ENCODE measurements around the gene ARF6.

DNA sequence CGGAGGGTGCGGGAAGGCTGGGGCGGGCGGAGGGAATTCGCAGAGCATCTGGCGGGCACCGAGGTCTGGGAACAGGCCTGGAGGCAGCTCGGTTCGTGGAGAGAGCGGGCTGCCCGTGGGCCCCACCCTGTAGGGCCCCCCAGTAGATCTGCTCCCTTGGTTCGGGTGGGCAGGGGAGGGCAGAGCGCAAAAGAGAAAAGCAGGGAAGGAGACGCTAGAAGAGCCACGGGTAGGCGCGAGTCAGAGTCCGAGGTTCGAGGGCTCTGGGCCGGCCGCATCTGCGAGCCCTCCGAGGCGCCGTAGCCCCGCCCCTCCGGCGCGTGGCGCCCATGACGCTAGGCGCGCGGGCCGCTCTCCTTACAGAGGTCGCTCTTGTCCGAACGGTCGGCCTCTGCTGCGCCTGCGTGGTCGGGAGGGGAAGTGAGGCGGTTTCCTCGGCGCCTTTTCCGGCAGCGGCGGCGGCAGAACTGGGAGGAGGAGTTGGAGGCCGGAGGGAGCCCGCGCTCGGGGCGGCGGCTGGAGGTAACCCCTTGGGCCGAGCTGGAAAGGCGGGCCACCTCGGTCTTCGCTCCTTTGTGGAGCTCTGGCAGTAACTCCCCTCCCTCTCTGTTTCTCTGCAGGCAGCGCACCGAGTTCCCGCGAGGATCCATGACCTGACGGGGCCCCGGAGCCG is at the start of gene ARF6:
- TF ChIP-seq, protein P1, sequence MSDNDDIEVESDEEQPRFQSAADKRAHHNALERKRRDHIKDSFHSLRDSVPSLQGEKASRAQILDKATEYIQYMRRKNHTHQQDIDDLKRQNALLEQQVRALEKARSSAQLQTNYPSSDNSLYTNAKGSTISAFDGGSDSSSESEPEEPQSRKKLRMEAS (IDR thresholded peaks at IDR 0.05): no peak
- TF ChIP-seq, protein P2, sequence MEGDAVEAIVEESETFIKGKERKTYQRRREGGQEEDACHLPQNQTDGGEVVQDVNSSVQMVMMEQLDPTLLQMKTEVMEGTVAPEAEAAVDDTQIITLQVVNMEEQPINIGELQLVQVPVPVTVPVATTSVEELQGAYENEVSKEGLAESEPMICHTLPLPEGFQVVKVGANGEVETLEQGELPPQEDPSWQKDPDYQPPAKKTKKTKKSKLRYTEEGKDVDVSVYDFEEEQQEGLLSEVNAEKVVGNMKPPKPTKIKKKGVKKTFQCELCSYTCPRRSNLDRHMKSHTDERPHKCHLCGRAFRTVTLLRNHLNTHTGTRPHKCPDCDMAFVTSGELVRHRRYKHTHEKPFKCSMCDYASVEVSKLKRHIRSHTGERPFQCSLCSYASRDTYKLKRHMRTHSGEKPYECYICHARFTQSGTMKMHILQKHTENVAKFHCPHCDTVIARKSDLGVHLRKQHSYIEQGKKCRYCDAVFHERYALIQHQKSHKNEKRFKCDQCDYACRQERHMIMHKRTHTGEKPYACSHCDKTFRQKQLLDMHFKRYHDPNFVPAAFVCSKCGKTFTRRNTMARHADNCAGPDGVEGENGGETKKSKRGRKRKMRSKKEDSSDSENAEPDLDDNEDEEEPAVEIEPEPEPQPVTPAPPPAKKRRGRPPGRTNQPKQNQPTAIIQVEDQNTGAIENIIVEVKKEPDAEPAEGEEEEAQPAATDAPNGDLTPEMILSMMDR (IDR thresholded peaks at IDR 0.05; ENCODE audit: low read depth, low read length, missing input control): no peak
- TF ChIP-seq, protein P3, sequence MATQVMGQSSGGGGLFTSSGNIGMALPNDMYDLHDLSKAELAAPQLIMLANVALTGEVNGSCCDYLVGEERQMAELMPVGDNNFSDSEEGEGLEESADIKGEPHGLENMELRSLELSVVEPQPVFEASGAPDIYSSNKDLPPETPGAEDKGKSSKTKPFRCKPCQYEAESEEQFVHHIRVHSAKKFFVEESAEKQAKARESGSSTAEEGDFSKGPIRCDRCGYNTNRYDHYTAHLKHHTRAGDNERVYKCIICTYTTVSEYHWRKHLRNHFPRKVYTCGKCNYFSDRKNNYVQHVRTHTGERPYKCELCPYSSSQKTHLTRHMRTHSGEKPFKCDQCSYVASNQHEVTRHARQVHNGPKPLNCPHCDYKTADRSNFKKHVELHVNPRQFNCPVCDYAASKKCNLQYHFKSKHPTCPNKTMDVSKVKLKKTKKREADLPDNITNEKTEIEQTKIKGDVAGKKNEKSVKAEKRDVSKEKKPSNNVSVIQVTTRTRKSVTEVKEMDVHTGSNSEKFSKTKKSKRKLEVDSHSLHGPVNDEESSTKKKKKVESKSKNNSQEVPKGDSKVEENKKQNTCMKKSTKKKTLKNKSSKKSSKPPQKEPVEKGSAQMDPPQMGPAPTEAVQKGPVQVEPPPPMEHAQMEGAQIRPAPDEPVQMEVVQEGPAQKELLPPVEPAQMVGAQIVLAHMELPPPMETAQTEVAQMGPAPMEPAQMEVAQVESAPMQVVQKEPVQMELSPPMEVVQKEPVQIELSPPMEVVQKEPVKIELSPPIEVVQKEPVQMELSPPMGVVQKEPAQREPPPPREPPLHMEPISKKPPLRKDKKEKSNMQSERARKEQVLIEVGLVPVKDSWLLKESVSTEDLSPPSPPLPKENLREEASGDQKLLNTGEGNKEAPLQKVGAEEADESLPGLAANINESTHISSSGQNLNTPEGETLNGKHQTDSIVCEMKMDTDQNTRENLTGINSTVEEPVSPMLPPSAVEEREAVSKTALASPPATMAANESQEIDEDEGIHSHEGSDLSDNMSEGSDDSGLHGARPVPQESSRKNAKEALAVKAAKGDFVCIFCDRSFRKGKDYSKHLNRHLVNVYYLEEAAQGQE (IDR thresholded peaks at IDR 0.05): peak; percentile 90
- peak; percentile 55 to 60 for TF ChIP-seq RAD21 (IDR thresholded peaks at IDR 0.05)
- peak; percentile 24 for TF ChIP-seq FOXA1 (IDR thresholded peaks at IDR 0.05)
- peak; percentile 46 for TF ChIP-seq HNF4G (IDR thresholded peaks at IDR 0.05)
- peak; percentile 32 to 86 for TF ChIP-seq GABPA (IDR thresholded peaks at IDR 0.05 in 1 of 2, conservative IDR thresholded peaks at IDR 0.05 in 1 of 2)
- peak; percentile 40 for TF ChIP-seq NR2F2 (IDR thresholded peaks at IDR 0.05)
- TF ChIP-seq, protein P4, sequence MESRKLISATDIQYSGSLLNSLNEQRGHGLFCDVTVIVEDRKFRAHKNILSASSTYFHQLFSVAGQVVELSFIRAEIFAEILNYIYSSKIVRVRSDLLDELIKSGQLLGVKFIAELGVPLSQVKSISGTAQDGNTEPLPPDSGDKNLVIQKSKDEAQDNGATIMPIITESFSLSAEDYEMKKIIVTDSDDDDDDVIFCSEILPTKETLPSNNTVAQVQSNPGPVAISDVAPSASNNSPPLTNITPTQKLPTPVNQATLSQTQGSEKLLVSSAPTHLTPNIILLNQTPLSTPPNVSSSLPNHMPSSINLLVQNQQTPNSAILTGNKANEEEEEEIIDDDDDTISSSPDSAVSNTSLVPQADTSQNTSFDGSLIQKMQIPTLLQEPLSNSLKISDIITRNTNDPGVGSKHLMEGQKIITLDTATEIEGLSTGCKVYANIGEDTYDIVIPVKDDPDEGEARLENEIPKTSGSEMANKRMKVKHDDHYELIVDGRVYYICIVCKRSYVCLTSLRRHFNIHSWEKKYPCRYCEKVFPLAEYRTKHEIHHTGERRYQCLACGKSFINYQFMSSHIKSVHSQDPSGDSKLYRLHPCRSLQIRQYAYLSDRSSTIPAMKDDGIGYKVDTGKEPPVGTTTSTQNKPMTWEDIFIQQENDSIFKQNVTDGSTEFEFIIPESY (IDR thresholded peaks at IDR 0.05): no peak
- peak; percentile 89 for TF ChIP-seq TAF1 (conservative IDR thresholded peaks at IDR 0.05)
- TF ChIP-seq HNF4A (conservative IDR thresholded peaks at IDR 0.05): peak in 1 of 2 donors; percentile 56
- peak in 1 of 2 donors; percentile 6 for TF ChIP-seq RXRA (IDR thresholded peaks at IDR 0.05)
- TF ChIP-seq YY1 (IDR thresholded peaks at IDR 0.05): peak; percentile 93

Data from liver (tissue), 3 donors.